HG02981 (cell line): Measurements from ENCODE around the gene TMEM186.
A peak's percentile ranks its signal among the peaks of the same experiment; 100 is the strongest.
"Not testable (repeated sequence)": the region's sequence is repeated elsewhere in the genome, so short reads cannot be mapped to it uniquely, and the experiment has no call there.

Source experiments
- ATAC-seq: cut with Tn5 transposase; IDR thresholded peaks from one replicate; pipeline ENCODE4 v1.9.1; 2021; ENCODE audit warnings: mild to moderate bottlenecking, moderate library complexity; ENCODE audit not compliant: unreplicated experiment

Gene TMEM186

GRCh38 chr16:8797364-8798173, at the start of gene TMEM186, which contains the start of gene PMM2:
Gene TMEM186, minus strand, starts transcription at chr16:8797639. Its CDS starts 25 bp downstream, at chr16:8797614.
Gene PMM2, plus strand, starts transcription at chr16:8797839. Its CDS starts 44 bp downstream, at chr16:8797883.
- ATAC-seq, result peak; percentile 94

GRCh38 chr16:8847145-8847544, 49.7 kb upstream of the TMEM186 start:
- ATAC-seq, result no peak

- no peak for ATAC-seq
These were observed 49.0 kb upstream of the TMEM186 start for GRCh38 chr16:8846401-8846932.

- ATAC-seq, result no peak
These were observed 48.4 kb upstream of the TMEM186 start for GRCh38 chr16:8845699-8846298.

- not testable (repeated sequence) for ATAC-seq
These were observed 45.9 kb upstream of the TMEM186 start for GRCh38 chr16:8843296-8843695.

GRCh38 chr16:8842016-8842415, 44.6 kb upstream of the TMEM186 start:
- ATAC-seq, result not testable (repeated sequence)

GRCh38 chr16:8837594-8837993, 40.2 kb upstream of the TMEM186 start:
- not testable (repeated sequence) for ATAC-seq

GRCh38 chr16:8836797-8837196, 39.4 kb upstream of the TMEM186 start:
- not testable (repeated sequence) for ATAC-seq

- ATAC-seq, result no peak
These were observed 35.3 kb upstream of the TMEM186 start for GRCh38 chr16:8832717-8833105.

GRCh38 chr16:8831871-8832716, 34.7 kb upstream of the TMEM186 start:
- no peak for ATAC-seq

- no peak for ATAC-seq
These were observed 34.0 kb upstream of the TMEM186 start for GRCh38 chr16:8831450-8831849.

- no peak for ATAC-seq
These were observed 31.2 kb upstream of the TMEM186 start for GRCh38 chr16:8828541-8829165.

- no peak for ATAC-seq
These were observed 28.9 kb upstream of the TMEM186 start for GRCh38 chr16:8826278-8826879.

- ATAC-seq, result no peak
These were observed 25.0 kb upstream of the TMEM186 start for GRCh38 chr16:8822403-8822802.

GRCh38 chr16:8819411-8820034, 22.1 kb upstream of the TMEM186 start:
- ATAC-seq, result no peak

- peak; percentile 69 for ATAC-seq
These were observed 21.2 kb upstream of the TMEM186 start for GRCh38 chr16:8818504-8819270.

GRCh38 chr16:8816967-8817655, 19.7 kb upstream of the TMEM186 start:
- ATAC-seq, result no peak

- no peak for ATAC-seq
These were observed 16.8 kb upstream of the TMEM186 start for GRCh38 chr16:8814095-8814806.
